Activated naive CD4-positive, alpha-beta T cell treated with anti-CD3 and anti-CD28 coated beads, Interleukin-2, amount 10 ng/mL, durations not matched to agents 7 days and 5 days (primary cell): ENCODE measurements around the gene SOX6.
A peak's percentile ranks its signal among the peaks of the same experiment; 100 is the strongest.

Experiments
- CTCF ChIA-PET: fragments of 350-600 bp; sonication (Branson Sonifier 250); formaldehyde crosslinking; loops from one replicate; lab custom pipeline; 2021; ENCODE audit warnings: antibody characterized with exemption; lab: Charles Lee
- DNase-seq: peaks from one replicate; pipeline ENCODE4 v3.0.0-alpha.2; 2020
- H3K27ac Mint-ChIP-seq: one replicate; pipeline ENCODE4 v1.8.0; 2021; ENCODE audit warnings: mild to moderate bottlenecking, moderate library complexity, mixed read lengths
- H3K27me3 Mint-ChIP-seq: one replicate; pipeline ENCODE4 v1.8.0; 2021; ENCODE audit warnings: mild to moderate bottlenecking, mixed read lengths
- H3K36me3 Mint-ChIP-seq: one replicate; pipeline ENCODE4 v1.8.0; 2021; ENCODE audit warnings: mixed read lengths
- H3K4me1 Mint-ChIP-seq: one replicate; pipeline ENCODE4 v1.8.0; 2021; ENCODE audit warnings: mixed read lengths
- H3K4me3 Mint-ChIP-seq: one replicate; pipeline ENCODE4 v1.8.0; 2021; ENCODE audit warnings: mild to moderate bottlenecking, moderate library complexity, mixed read lengths
- H3K9me3 Mint-ChIP-seq: one replicate; pipeline ENCODE4 v1.8.0; 2021; ENCODE audit warnings: mixed read lengths

The SOX6 gene

DNA sequence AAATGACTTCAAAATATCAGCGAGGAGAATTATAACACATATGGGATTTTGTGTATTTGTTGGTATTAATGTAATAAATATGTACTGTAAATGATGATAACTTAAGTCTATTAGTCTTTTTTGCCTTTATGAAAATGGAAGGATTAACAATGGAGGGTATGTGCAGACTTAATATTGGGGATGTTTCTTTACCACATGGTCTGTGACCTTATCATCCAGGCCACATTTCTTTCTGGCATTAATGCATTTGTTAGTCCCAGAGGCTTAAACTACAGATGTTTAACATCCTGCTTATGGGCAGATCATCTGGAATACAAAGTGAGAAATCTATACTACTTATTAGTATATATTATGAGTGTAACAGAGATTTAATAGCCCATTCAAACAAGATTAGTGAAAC lies 64.6 kb downstream of the SOX6 start:
- H3K4me3 Mint-ChIP-seq: no peak overlapping the region
- no peak overlapping the region for H3K27ac Mint-ChIP-seq
- CTCF ChIA-PET: no interaction called here
- no peak for DNase-seq
- H3K36me3 Mint-ChIP-seq: no peaks in the 10 kb centered on the region
- H3K9me3 Mint-ChIP-seq: peaks cover 2% of the 10 kb centered on the region
- no peaks in the 10 kb centered on the region for H3K27me3 Mint-ChIP-seq
- H3K4me1 Mint-ChIP-seq: no peaks in the 10 kb centered on the region

DNA sequence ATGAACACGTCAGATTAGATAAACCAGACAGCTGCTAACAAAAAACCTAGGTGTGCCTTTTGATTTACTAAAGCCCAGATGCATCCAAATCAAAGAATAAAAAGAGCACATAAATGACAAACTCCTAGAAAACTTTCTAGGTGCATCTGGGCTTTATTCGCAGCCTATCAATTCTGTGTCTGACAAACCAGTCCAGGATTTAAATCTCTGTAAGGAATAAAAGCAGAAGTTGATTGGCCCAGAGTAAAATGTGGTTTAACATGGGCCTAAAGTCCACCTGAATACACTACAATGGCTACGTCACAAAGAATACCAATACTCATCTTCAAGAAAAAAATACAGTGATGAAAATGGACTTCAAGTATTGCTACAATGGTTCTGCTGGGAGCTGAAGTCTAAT lies 66.8 kb downstream of the SOX6 start:
- Mint-ChIP-seq H3K9me3 (peaks cover 2% of the 10 kb centered on the region), H3K4me1 (no peaks in the 10 kb centered on the region), H3K36me3 (no peaks in the 10 kb centered on the region), H3K27me3 (no peaks in the 10 kb centered on the region), H3K27ac (no peak overlapping the region), H3K4me3 (no peak overlapping the region)
- no peak for DNase-seq
- CTCF ChIA-PET: no interaction called here

DNA sequence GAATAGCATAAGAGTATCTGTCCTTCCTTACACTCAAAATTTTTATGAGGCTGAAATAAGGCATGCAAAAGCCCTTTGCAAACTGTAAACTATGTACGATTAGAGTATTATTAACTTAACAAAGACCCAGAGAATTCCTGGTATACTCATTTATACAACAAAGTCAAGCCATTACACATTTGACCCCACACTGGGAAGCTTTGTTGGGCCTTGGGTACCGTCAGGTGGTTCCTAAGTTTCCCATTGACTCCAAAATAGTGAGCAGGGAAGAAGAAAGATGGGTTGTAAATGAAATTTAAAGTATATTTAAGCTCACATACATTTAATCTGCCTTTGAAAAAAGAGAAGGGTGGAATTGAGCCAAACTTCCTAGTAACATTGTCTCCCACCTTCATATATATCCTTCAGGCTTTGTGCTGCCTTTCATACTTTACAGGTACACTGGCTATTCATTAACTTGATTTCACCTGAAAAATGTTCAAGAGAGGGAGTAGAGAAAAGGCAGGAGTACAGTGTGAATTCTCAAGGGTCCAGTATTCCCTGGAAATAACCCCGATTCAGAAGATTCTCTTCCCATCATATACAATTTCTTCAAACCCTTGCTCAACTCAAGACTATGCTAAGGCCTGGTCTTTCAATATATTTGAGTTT lies 68.6 kb downstream of the SOX6 start:
- no peak for DNase-seq
- CTCF ChIA-PET: no interaction called here
- H3K4me1 Mint-ChIP-seq: no peaks in the 10 kb centered on the region
- H3K27me3 Mint-ChIP-seq: no peaks in the 10 kb centered on the region
- H3K9me3 Mint-ChIP-seq: peaks cover 2% of the 10 kb centered on the region
- no peak overlapping the region for H3K27ac Mint-ChIP-seq
- no peaks in the 10 kb centered on the region for H3K36me3 Mint-ChIP-seq
- no peak overlapping the region for H3K4me3 Mint-ChIP-seq

DNA sequence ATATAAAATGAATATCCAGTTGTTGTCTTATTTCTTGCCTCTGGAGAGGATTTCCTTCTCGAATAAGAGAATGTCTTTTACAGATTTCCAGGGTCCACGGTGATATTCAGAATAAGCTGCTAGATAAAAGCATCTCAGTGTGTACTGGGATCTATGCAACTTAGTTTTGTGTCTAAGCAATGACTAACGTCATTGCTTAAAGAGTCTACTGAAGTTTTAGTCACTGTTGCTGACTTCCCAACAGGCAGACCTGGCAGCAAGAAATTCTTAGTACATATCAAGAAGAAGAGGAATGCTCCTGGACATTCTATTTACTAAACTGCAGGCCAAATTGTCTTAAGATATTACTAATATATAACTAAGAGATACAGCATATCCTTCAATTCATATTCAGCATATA lies 70.3 kb downstream of the SOX6 start:
- H3K9me3 Mint-ChIP-seq: peaks cover 2% of the 10 kb centered on the region
- no peaks in the 10 kb centered on the region for H3K27me3 Mint-ChIP-seq
- no peaks in the 10 kb centered on the region for H3K36me3 Mint-ChIP-seq
- H3K4me1 Mint-ChIP-seq: no peaks in the 10 kb centered on the region
- no peak overlapping the region for H3K4me3 Mint-ChIP-seq
- CTCF ChIA-PET: no interaction called here
- no peak for DNase-seq
- H3K27ac Mint-ChIP-seq: no peak overlapping the region

DNA sequence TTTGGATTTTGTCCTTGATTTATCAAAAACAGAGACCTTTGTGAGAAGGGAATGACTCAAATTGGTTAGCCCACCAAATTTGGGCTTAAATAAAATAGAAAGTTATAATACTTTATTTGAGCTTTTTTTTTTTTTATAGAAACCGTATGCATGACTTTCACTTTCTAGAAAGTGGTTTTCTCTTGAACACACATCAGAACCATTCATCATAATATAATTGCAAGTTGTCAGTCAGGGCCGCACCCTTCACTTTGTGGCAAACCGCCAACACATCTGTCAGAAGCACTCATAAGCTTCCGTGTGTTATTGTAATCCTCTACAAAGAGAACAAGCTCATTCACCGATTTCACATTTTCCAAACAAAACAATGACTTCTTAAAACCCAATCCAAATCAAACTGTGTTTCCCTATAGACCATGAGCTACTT lies 76.1 kb downstream of the SOX6 start:
- Mint-ChIP-seq H3K4me3 (no peak overlapping the region), H3K36me3 (no peaks in the 10 kb centered on the region), H3K4me1 (no peaks in the 10 kb centered on the region), H3K9me3 (no peaks in the 10 kb centered on the region), H3K27ac (no peak overlapping the region), H3K27me3 (no peaks in the 10 kb centered on the region)
- CTCF ChIA-PET: no interaction called here
- peak; percentile 25 for DNase-seq

DNA sequence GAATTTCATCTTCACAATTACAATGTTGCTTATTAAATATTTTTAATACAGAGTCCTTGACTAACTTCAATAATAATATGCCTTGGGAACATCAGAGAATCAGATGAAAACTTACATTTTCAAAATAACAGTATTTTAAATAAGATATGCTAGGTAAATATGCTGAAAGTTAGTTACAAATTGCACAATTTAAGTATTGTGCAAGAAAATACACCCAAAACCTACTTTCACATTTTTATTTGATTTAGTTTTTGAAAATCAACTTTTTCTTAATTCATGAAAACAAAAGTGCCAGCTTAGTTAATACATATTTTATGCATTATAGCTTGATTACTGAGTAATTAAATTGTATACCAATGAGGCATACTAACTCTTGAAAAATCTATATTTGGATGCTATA lies 76.8 kb downstream of the SOX6 start:
- CTCF ChIA-PET: no interaction called here
- Mint-ChIP-seq H3K4me3 (no peak overlapping the region), H3K4me1 (no peaks in the 10 kb centered on the region), H3K36me3 (no peaks in the 10 kb centered on the region), H3K27me3 (no peaks in the 10 kb centered on the region), H3K27ac (no peak overlapping the region), H3K9me3 (no peaks in the 10 kb centered on the region)
- DNase-seq: no peak

DNA sequence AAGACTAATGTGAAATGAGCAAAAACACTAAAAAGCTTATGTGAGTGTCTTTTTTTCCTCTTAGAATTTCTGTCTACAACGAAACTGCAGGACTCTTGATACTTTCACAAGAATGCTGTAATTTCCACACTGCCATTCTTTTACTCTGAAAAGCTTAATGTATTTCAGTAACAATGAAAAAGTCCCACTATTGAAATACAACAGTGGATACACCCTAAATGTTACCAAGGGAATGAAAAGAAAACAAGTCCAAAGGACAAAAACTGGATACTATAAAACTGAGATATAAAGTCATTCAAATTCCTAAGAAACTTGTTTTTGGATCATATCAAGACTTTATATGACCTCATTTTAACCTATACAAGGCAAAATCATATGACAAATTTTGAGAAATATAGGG lies 77.4 kb downstream of the SOX6 start:
- Mint-ChIP-seq H3K36me3 (no peaks in the 10 kb centered on the region), H3K27me3 (no peaks in the 10 kb centered on the region), H3K27ac (no peak overlapping the region), H3K4me1 (no peaks in the 10 kb centered on the region), H3K9me3 (no peaks in the 10 kb centered on the region), H3K4me3 (no peak overlapping the region)
- no peak for DNase-seq
- CTCF ChIA-PET: no interaction called here

DNA sequence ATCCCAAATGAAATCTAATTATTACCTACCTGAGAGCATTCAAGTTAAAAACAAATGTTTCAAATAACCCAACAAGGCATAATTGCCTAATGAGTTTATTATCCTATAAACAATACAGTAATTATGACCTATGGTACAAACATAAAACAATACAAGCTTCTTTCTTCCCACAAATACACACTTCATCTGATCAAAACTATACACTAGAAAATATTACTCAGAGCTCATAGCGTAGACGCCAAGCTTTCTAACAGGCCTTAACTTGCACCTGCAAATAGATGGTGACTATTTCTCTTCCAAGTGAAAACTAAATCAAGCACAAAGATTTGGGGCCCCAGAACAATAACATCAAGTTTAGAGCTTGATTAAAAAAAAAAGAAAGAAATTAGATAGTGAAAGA lies 78.1 kb downstream of the SOX6 start:
- Mint-ChIP-seq H3K9me3 (no peaks in the 10 kb centered on the region), H3K27me3 (no peaks in the 10 kb centered on the region), H3K27ac (no peak overlapping the region), H3K4me3 (no peak overlapping the region), H3K4me1 (no peaks in the 10 kb centered on the region), H3K36me3 (no peaks in the 10 kb centered on the region)
- no peak for DNase-seq
- CTCF ChIA-PET: no interaction called here

DNA sequence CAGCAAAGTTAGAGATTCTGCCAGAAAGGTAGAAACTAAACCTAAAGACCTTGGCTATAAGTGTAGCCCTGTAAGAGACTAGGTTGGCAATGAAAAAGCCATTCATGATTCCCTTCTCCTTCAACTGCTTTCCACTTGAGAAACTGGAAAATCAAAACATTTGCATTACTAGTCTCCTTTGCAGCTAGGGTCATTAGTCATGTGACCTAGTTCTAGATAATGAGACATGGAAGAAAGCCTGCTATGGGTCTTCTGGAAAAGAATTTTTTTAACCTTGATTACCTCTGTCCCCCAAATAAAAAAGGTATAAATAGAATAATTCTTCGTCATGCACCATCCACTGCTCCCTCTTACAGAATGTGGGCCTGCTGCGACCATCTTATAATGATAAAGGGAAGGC lies 80.1 kb downstream of the SOX6 start:
- H3K36me3 Mint-ChIP-seq: no peaks in the 10 kb centered on the region
- H3K4me3 Mint-ChIP-seq: no peak overlapping the region
- H3K27ac Mint-ChIP-seq: no peak overlapping the region
- no peaks in the 10 kb centered on the region for H3K9me3 Mint-ChIP-seq
- no peaks in the 10 kb centered on the region for H3K27me3 Mint-ChIP-seq
- no peaks in the 10 kb centered on the region for H3K4me1 Mint-ChIP-seq
- CTCF ChIA-PET: interaction anchor here (0.7 kb wide), 1 partner anchor 627 kb away, joined by 3 read pairs; no protein-coding TSS in a partner anchor
- DNase-seq: no peak

DNA sequence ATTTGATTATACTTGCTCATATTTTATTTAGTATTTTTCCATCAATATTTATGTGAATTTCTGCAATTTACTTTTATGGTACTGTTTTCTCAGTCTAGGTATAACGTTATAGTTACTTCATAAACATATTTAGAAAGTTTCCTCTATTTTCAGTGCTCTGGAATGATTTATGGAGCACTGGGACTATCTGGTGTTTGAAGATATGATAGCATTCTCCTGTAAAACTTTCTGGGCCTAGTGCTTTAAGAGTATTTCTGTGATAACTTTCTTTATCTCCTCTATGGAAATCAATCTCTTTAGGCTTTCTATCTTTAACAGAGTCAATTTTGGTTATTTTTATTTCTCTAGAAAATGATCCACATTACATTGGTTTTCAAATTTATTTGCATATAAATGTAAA lies 85.1 kb downstream of the SOX6 start:
- Mint-ChIP-seq H3K4me3 (no peak overlapping the region), H3K9me3 (no peaks in the 10 kb centered on the region), H3K27ac (no peak overlapping the region), H3K27me3 (no peaks in the 10 kb centered on the region), H3K36me3 (no peaks in the 10 kb centered on the region), H3K4me1 (no peaks in the 10 kb centered on the region)
- CTCF ChIA-PET: no interaction called here
- DNase-seq: no peak

DNA sequence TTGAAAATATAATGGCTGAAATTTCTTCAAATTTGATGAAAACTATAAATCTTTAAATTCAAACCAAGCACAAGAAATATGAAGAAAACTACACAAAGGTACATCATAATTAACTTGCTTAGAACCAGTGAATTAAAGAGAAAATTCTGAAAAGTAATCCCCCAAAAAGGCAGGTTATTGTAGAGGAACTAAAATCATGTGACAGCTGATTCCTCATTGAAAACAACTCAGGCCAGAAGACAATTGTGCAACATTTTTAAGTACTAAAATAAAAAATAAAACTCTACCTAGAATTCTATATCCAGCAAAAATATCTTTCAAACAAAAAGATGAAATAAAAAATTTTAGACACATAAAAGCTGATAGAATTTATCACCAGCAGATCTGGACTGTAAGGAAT lies 90.3 kb downstream of the SOX6 start:
- no peaks in the 10 kb centered on the region for H3K36me3 Mint-ChIP-seq
- H3K9me3 Mint-ChIP-seq: peaks cover 1% of the 10 kb centered on the region
- no peaks in the 10 kb centered on the region for H3K4me1 Mint-ChIP-seq
- no peaks in the 10 kb centered on the region for H3K27me3 Mint-ChIP-seq
- H3K27ac Mint-ChIP-seq: no peak overlapping the region
- H3K4me3 Mint-ChIP-seq: no peak overlapping the region
- no peak for DNase-seq
- CTCF ChIA-PET: no interaction called here

DNA sequence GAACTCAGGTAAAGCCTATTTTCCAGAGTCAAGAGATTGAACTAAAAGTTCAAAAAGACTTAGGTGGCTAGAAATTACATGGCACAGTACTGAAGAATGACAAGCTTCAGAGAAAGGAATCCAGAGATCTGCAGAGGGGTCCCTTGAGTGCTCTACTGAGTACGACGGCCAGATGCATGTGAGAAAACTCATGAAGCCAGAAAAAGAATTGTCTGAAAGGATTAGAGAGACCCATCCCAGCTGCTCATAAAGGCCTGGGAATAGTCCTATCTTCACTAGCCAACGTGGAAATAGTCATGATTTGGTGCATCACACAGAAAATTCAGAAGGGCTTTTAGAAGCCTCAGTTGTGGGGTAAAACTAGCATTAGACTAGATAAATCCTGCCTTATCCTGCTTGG lies 91.3 kb downstream of the SOX6 start:
- Mint-ChIP-seq H3K9me3 (peaks cover 1% of the 10 kb centered on the region), H3K27ac (no peak overlapping the region)
- CTCF ChIA-PET: no interaction called here

DNA sequence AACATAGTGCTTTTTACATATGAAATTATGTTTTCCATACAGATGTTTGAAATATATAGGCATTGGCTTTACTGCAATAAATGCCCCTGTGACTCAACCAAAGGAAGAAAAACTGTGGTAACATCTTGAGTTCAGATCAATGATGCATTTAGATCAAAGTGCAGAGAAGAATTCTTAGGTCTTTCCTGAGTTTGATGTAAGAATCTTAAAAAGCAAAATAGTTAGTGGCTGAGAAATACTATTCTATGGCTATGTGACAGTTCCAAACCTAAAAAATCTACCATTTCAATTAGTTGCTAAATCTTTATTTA lies 93.7 kb downstream of the SOX6 start:
- no peak overlapping the region for H3K27ac Mint-ChIP-seq
- CTCF ChIA-PET: no interaction called here
- peaks cover 1% of the 10 kb centered on the region for H3K9me3 Mint-ChIP-seq

More for the DNA sequence above, 91.3 kb downstream of the SOX6 start:
- no peak for DNase-seq
- Mint-ChIP-seq H3K4me3 (no peak overlapping the region), H3K27me3 (no peaks in the 10 kb centered on the region), H3K36me3 (no peaks in the 10 kb centered on the region), H3K4me1 (no peaks in the 10 kb centered on the region)

DNA sequence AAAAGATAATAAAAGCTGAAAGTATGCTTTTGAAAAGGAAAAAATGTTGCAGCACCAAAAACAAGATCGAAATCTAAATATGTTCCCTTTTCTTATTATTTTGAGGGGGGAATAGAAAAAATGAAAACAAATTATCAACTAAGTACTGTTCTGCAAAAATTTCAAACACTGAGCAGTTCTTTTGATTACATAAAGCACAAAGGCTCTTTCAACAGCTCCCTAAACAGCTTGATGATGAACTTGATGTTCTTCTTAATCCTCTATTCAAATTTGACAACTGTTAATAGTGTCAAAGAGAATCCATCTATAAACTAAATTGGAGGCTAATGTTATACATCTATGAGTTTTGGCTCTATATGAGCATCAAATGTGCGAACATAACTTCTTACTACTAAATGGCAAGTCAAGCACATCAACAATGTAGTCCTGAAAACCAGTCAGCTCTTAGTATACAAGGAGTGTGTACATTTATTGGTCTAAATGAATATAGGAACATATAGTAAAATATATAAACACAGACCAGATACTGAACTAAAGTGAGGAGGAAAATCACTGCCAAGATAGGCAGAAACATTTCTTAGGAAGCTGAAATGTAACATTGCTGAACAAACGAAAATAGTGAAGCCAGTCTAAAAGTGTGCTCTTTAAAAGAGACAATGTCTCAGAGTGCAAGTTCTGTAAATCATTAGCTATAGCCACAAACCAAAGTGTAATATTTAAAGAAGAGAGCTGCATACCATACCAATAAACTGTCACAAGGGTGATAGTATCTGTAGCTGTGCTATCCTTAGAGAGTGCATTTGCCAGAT lies 94.3 kb downstream of the SOX6 start:
- Mint-ChIP-seq H3K9me3 (peaks cover 1% of the 10 kb centered on the region), H3K27ac (no peak overlapping the region), H3K27me3 (no peaks in the 10 kb centered on the region), H3K36me3 (no peaks in the 10 kb centered on the region), H3K4me1 (no peaks in the 10 kb centered on the region), H3K4me3 (no peak overlapping the region)
- no peak for DNase-seq
- CTCF ChIA-PET: no interaction called here

More for the DNA sequence above, 93.7 kb downstream of the SOX6 start:
- Mint-ChIP-seq H3K4me1 (no peaks in the 10 kb centered on the region), H3K4me3 (no peak overlapping the region), H3K27me3 (no peaks in the 10 kb centered on the region), H3K36me3 (no peaks in the 10 kb centered on the region)
- no peak for DNase-seq

DNA sequence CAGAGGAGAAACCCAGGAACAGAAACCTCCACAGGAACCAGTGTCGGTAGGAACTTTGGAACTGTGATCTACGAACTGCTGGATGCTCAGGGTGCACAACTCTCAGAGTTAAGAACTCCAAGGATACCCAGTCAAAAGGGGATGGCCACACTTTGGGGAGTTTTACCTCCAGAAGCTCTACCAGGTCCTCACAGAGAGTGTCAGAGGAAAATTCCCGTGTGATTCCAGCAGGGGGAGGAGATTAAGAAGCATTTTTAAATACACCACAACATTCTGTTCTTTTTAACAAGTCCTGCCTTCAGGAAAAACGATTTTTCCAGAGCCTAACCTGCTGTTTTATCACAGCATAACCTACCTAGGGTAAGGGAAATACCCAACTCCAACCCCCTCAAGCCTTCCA lies 104.0 kb downstream of the SOX6 start:
- Mint-ChIP-seq H3K4me1 (no peaks in the 10 kb centered on the region), H3K4me3 (no peak overlapping the region), H3K27ac (no peak overlapping the region), H3K27me3 (no peaks in the 10 kb centered on the region), H3K36me3 (no peaks in the 10 kb centered on the region), H3K9me3 (peaks cover 12% of the 10 kb centered on the region)
- no peak for DNase-seq
- CTCF ChIA-PET: no interaction called here
